H1 (cell line): Measurements from ENCODE around the gene HABP2. TPM values are rescaled to one million over a fixed set of nuclear protein-coding genes. Genes with fewer than 3 reads are reported as not detected.

Experiments
- CTCF ChIA-PET: fragments of 300-600 bp; sonication (Branson Sonifier 250); formaldehyde crosslinking; loops from one replicate; lab custom pipeline; 2021; ENCODE audit not compliant: partially characterized antibody; lab: Charles Lee
- POLR2A ChIA-PET: fragments of 300-600 bp; sonication (Branson Sonifier 250); formaldehyde crosslinking; loops from one replicate; lab custom pipeline; 2021; ENCODE audit warnings: inconsistent platforms; ENCODE audit not compliant: partially characterized antibody; lab: Charles Lee
- DNase-seq, 2 experiments: peaks; one replicate each; pipeline versions ENCODE4 v3.0.0 to v3.0.0-alpha.2; 2010 to 2022; ENCODE audit warnings: low spot score in 2 of 2, low read depth in 1 of 2, mixed read lengths in 1 of 2
- FAIRE-seq: peaks from 2 replicates; lab custom pipeline; 2011; peaks lifted over from hg19 to GRCh38; lab: Jason Lieb, UNC
- H2AFZ ChIP-seq: 2 replicates; pipeline ENCODE4 v1.8.1; 2012; ENCODE audit warnings: low read length, inconsistent platforms
- H2AK5ac ChIP-seq: 2 replicates; pipeline ENCODE4 v1.6.1; 2013; ENCODE audit warnings: low read depth, low read length
- H2BK120ac ChIP-seq: replicated peaks from 2 replicates; pipeline ENCODE3; 2013; ENCODE audit warnings: low read depth, low read length, inconsistent platforms
- H2BK12ac ChIP-seq: 2 replicates; pipeline ENCODE4 v1.6.1; 2013; ENCODE audit warnings: low read depth, low read length
- H2BK15ac ChIP-seq: 2 replicates; pipeline ENCODE4 v1.6.1; 2013; ENCODE audit warnings: low read length
- H2BK20ac ChIP-seq: 2 replicates; pipeline ENCODE4 v1.6.1; 2013; ENCODE audit warnings: low read length
- H2BK5ac ChIP-seq: 2 replicates; pipeline ENCODE4 v1.6.1; 2013; ENCODE audit warnings: low read depth, low read length
- H3K14ac ChIP-seq: 2 replicates; pipeline ENCODE4 v1.6.1; 2013; ENCODE audit warnings: inconsistent platforms; ENCODE audit not compliant: insufficient read length
- H3K18ac ChIP-seq: 2 replicates; pipeline ENCODE4 v1.6.1; 2013; ENCODE audit warnings: low read length; ENCODE audit errors: extremely low read depth
- H3K23ac ChIP-seq: 2 replicates; pipeline ENCODE4 v1.6.1; 2013; ENCODE audit warnings: inconsistent platforms; ENCODE audit not compliant: insufficient read length
- H3K23me2 ChIP-seq: 2 replicates; pipeline ENCODE4 v1.6.1; 2013; ENCODE audit warnings: low read depth, low read length
- H3K27ac ChIP-seq: 2 replicates; pipeline ENCODE4 v1.6.1; 2011; ENCODE audit warnings: low read depth, low read length, inconsistent platforms
- H3K27me3 ChIP-seq, 4 experiments: replicated peaks in 1 of 4; 1 replicate in 1 of 4; 2 replicates in 3 of 4; pipeline versions ENCODE4 v1.6.1 to v1.8.1; 2011 to 2013; ENCODE audit warnings: low read length in 3 of 4, mild to moderate bottlenecking in 3 of 4, inconsistent platforms in 2 of 4, mixed read lengths in 2 of 4, moderate library complexity in 1 of 4; ENCODE audit not compliant: control insufficient read depth in 3 of 4, insufficient read depth in 3 of 4; ENCODE audit errors: extremely low read depth in 1 of 4
- H3K36me3 ChIP-seq, 4 experiments: 2 replicates each; pipeline versions ENCODE4 v1.6.1 to v1.8.1; 2011 to 2013; ENCODE audit warnings: mild to moderate bottlenecking in 4 of 4, low read length in 3 of 4, moderate library complexity in 2 of 4, control low read depth in 1 of 4, inconsistent platforms in 1 of 4; ENCODE audit not compliant: insufficient read depth in 4 of 4, control insufficient read depth in 2 of 4
- H3K4ac ChIP-seq: replicated peaks from 2 replicates; pipeline ENCODE3; 2013; ENCODE audit warnings: low read length, low read depth, mixed read lengths, inconsistent platforms; ENCODE audit not compliant: insufficient read length
- H3K4me1 ChIP-seq, 4 experiments: replicated peaks in 1 of 4; 1 replicate in 1 of 4; 2 replicates in 3 of 4; pipeline versions ENCODE4 v1.6.1 to v1.8.1; 2011 to 2013; ENCODE audit warnings: low read length in 3 of 4, inconsistent platforms in 2 of 4, mixed read lengths in 1 of 4; ENCODE audit not compliant: insufficient read depth in 4 of 4, control insufficient read depth in 3 of 4
- H3K4me2 ChIP-seq, 2 experiments: 2 replicates each; pipeline versions ENCODE4 v1.6.1 to v1.8.1; 2011 to 2013; ENCODE audit warnings: low read depth in 2 of 2, low read length in 2 of 2, control low read depth in 1 of 2, inconsistent platforms in 1 of 2, mild to moderate bottlenecking in 1 of 2; ENCODE audit not compliant: insufficient read depth in 1 of 2
- H3K4me3 ChIP-seq, 4 experiments: fragments of 200-600, 300-600 bp in 1 of 4; sonication (generic), shearing (Covaris generic), sonication (Bioruptor Twin) in 1 of 4; 2 replicates each; pipeline versions ENCODE4 v1.5.1 to v1.8.1; 2011 to 2016; ENCODE audit warnings: low read length in 4 of 4, low read depth in 3 of 4, control low read depth in 2 of 4, inconsistent platforms in 2 of 4, mild to moderate bottlenecking in 2 of 4, mixed read lengths in 1 of 4, moderate library complexity in 1 of 4; ENCODE audit not compliant: insufficient read depth in 2 of 4; ENCODE audit errors: extremely low read depth in 1 of 4
- H3K56ac ChIP-seq: replicated peaks from 2 replicates; pipeline ENCODE3; 2013; ENCODE audit warnings: low read depth, mild to moderate bottlenecking, mixed read lengths, low read length, inconsistent platforms; ENCODE audit not compliant: insufficient read length
- H3K79me1 ChIP-seq: 2 replicates; pipeline ENCODE4 v1.6.1; 2013; ENCODE audit warnings: low read depth, low read length, control low read depth
- H3K79me2 ChIP-seq, 2 experiments: 2 replicates each; pipeline versions ENCODE4 v1.6.1 to v1.8.1; 2012 to 2013; ENCODE audit warnings: low read length in 2 of 2, mild to moderate bottlenecking in 2 of 2, inconsistent platforms in 1 of 2; ENCODE audit not compliant: insufficient read depth in 2 of 2, control insufficient read depth in 1 of 2
- H3K9ac ChIP-seq, 4 experiments: replicated peaks in 1 of 4; 1 replicate in 1 of 4; 2 replicates in 3 of 4; pipeline versions ENCODE4 v1.6.1 to v1.8.1; 2011 to 2013; ENCODE audit warnings: low read depth in 3 of 4, low read length in 3 of 4, control low read depth in 2 of 4, mild to moderate bottlenecking in 2 of 4, moderate library complexity in 2 of 4, inconsistent platforms in 1 of 4; ENCODE audit errors: extremely low read depth in 1 of 4
- H3K9me3 ChIP-seq, 2 experiments: 2 replicates each; pipeline versions ENCODE4 v1.6.1 to v1.8.1; 2012 to 2013; ENCODE audit warnings: mild to moderate bottlenecking in 2 of 2, moderate library complexity in 2 of 2, control low read depth in 1 of 2, inconsistent platforms in 1 of 2, low read depth in 1 of 2, low read length in 1 of 2, mixed read lengths in 1 of 2; ENCODE audit not compliant: insufficient read depth in 2 of 2
- H4K20me1 ChIP-seq, 2 experiments: replicated peaks in 1 of 2; 2 replicates each; pipeline versions ENCODE3 to v1.8.1; 2011 to 2013; ENCODE audit warnings: inconsistent platforms in 2 of 2, low read length in 2 of 2, mild to moderate bottlenecking in 1 of 2; ENCODE audit not compliant: insufficient read depth in 2 of 2, control insufficient read depth in 1 of 2
- H4K5ac ChIP-seq: 2 replicates; pipeline ENCODE4 v1.6.1; 2013; ENCODE audit warnings: low read length, low read depth, mixed read lengths, inconsistent platforms; ENCODE audit not compliant: insufficient read length
- H4K8ac ChIP-seq: 2 replicates; pipeline ENCODE4 v1.8.0; 2013; ENCODE audit warnings: mild to moderate bottlenecking, moderate library complexity, low read length, inconsistent platforms; ENCODE audit not compliant: insufficient read depth; ENCODE audit errors: extremely low read depth
- H4K91ac ChIP-seq: replicated peaks from 2 replicates; pipeline ENCODE3; 2013; ENCODE audit warnings: low read length, mixed read lengths, inconsistent platforms; ENCODE audit not compliant: insufficient read length
- GTF2F1 ChIP-seq: IDR thresholded peaks from 2 replicates; pipeline ENCODE4 v1.6.1; 2012; ENCODE audit warnings: low read depth, low read length, improper control_type of control experiment, borderline replicate concordance
- KDM4A ChIP-seq: IDR thresholded peaks from one replicate; pipeline ENCODE4 v1.7.1; 2012; ENCODE audit warnings: low read depth, mild to moderate bottlenecking, moderate library complexity, low read length, inconsistent platforms; ENCODE audit not compliant: severe bottlenecking
- NANOG ChIP-seq: IDR thresholded peaks from 2 replicates; pipeline ENCODE4 v1.6.1; 2011; ENCODE audit warnings: low read length, low read depth, mild to moderate bottlenecking, inconsistent platforms; ENCODE audit not compliant: insufficient read depth, poor library complexity, severe bottlenecking
- NRF1 ChIP-seq: IDR thresholded peaks from 2 replicates; pipeline ENCODE4 v1.6.1; 2011; ENCODE audit warnings: mild to moderate bottlenecking, low read depth, low read length, improper control_type of control experiment
- POLR2A ChIP-seq, 2 experiments: IDR thresholded peaks; 1 replicate in 1 of 2; 2 replicates in 1 of 2; pipeline ENCODE4 v1.6.1; 2011; ENCODE audit warnings: low read depth in 2 of 2, low read length in 2 of 2, mild to moderate bottlenecking in 2 of 2; ENCODE audit errors: control extremely low read depth in 1 of 2
- SIN3A ChIP-seq, 2 experiments: IDR thresholded peaks in 1 of 2; conservative IDR thresholded peaks in 1 of 2; 2 replicates each; pipeline ENCODE4 v1.6.1; 2011 to 2012; ENCODE audit warnings: low read length in 2 of 2, improper control_type of control experiment in 1 of 2, low read depth in 1 of 2, mild to moderate bottlenecking in 1 of 2
- WGBS, 2 experiments: shearing (Covaris generic) in 1 of 2; methylation state at CpG; one replicate each; pipeline versions ENCODE4 v1.1.6 to v1.1.7; 2013 to 2015; ENCODE audit warnings: low lambda C conversion rate in 2 of 2, mixed read lengths in 2 of 2, inconsistent platforms in 1 of 2, low coverage in 1 of 2, missing lambda C conversion rate in 1 of 2; ENCODE audit not compliant: insufficient replicate concordance in 2 of 2, insufficient coverage in 1 of 2, insufficient read length in 1 of 2; ENCODE audit errors: extremely low coverage in 1 of 2, missing lambda C conversion rate in 1 of 2; 5-methylcytosine and 5-hydroxymethylcytosine counted together
- polyA plus RNA-seq, 7 experiments: library from polyadenylated mRNA; depleted of rRNA in 3 of 7; stranded (reverse) in 5 of 7; unstranded in 2 of 7; fragments of >200 nt in 5 of 7; fragments of 200-250 nt in 2 of 7; gene quantifications; 1 replicate in 5 of 7; 2 replicates in 1 of 7; 4 replicates in 1 of 7; pipeline versions ENCODE4 v1.2.1 to v1.2.3, GENCODE V29; 2011 to 2013; ENCODE audit warnings: missing spikeins in 2 of 7, mixed read lengths in 2 of 7
- total RNA-seq: library from RNA; stranded (reverse); fragmentation: NEBNext Ultra II Directional; extraction: Animal tissue kit (Norgen Biotek cat#: 25700); gene quantifications from 2 replicates; pipeline ENCODE4 v1.2.1, GENCODE V29; 2021

The HABP2 gene
- total and polyA plus RNA-seq, 2 of the 8 experiments (the other 6 are each of a cell fraction or from before 2014, with no cell fraction given), result not detected

DNA sequence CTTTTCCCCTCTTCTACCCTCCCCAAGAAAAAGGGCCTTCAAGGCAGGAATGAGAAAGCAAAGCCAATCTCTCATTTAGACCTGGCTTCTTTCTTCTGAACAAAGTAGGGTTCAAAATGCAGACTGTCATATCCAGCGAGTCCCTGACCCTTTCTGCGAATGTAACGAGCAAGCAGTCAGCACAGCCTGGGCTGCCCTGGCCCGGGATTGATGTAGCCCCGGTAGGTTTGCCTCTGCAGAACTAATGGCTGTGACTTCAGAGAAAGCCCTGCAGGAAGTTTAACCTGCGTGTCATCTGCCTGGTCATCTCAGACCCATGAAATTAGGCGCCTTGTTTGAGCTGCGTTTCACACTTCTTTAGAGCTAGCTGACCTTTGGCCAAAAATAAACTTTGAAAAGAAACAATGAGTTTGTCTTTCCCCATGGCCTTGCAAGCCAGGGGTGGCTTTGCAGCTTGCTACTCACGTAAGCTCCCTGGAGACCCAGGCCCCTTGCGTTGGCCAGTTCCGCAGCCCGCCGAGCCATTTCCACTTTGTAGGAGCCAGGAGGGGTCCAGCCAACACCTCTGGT lies 36.4 kb downstream of the HABP2 start:
- H3K9ac ChIP-seq, result no peak overlapping the region
- H3K4me3 ChIP-seq, result no peak overlapping the region
- no peak overlapping the region for H2BK120ac ChIP-seq
- WGBS, 2 experiments, result 94% methylated on average over 13 of the region's 13 CpGs; no CpG with 5 or more reads in 1 of the 2 experiments
- H3K27ac ChIP-seq, result no peak overlapping the region
- H3K4ac ChIP-seq, result no peak overlapping the region
- no peak overlapping the region for H3K23ac ChIP-seq
- no peak overlapping the region for H4K5ac ChIP-seq
- H3K27me3 ChIP-seq, result no peaks in the 10 kb centered on the region
- DNase-seq, result no peak
- no peak overlapping the region for H4K91ac ChIP-seq
- H3K79me1 ChIP-seq, result no peaks in the 10 kb centered on the region
- H2BK5ac ChIP-seq, result no peak overlapping the region
- no peak overlapping the region for H3K4me2 ChIP-seq
- no peaks in the 10 kb centered on the region for H3K79me2 ChIP-seq
- no peaks in the 10 kb centered on the region for H3K23me2 ChIP-seq
- ChIA-PET POLR2A (no interaction called here), CTCF (interaction anchor here (0.5 to 1.0 kb wide), 2 partner anchors 26 to 68 kb away, joined by 3 read pairs; no protein-coding TSS in a partner anchor)
- H3K56ac ChIP-seq, result no peak overlapping the region
- no peak overlapping the region for H2BK12ac ChIP-seq
- H3K4me1 ChIP-seq, result no peaks in the 10 kb centered on the region; a peak in 1 of 7 replicates
- H3K9me3 ChIP-seq, result no peaks in the 10 kb centered on the region
- H2AFZ ChIP-seq, result no peak overlapping the region
- no peak overlapping the region for H2AK5ac ChIP-seq
- H2BK15ac ChIP-seq, result no peak overlapping the region
- FAIRE-seq, result no peak
- no peak overlapping the region for H2BK20ac ChIP-seq
- H3K18ac ChIP-seq, result no peak overlapping the region
- no peak overlapping the region for H4K8ac ChIP-seq
- no peaks in the 10 kb centered on the region for H3K36me3 ChIP-seq
- no peak overlapping the region for H3K14ac ChIP-seq
- H4K20me1 ChIP-seq, result no peaks in the 10 kb centered on the region
- TF ChIP-seq NANOG, result no peak
- TF ChIP-seq SIN3A (conservative IDR thresholded peaks at IDR 0.05 in 1 of 2, IDR thresholded peaks at IDR 0.05 in 1 of 2; ENCODE audit: low read depth in 1 of 2, low read length in 2 of 2), result no peak
- no peak for TF ChIP-seq GTF2F1
- no peak for TF ChIP-seq KDM4A
- no peak for TF ChIP-seq NRF1
- no peak for TF ChIP-seq POLR2A (IDR thresholded peaks at IDR 0.05; ENCODE audit: control extremely low read depth in 1 of 2, low read depth in 2 of 2, low read length in 2 of 2)
